ENCODE results near the gene ELL2. TPM values are rescaled to one million over a fixed set of nuclear protein-coding genes. Genes with fewer than 3 reads are reported as not detected.
A peak's percentile ranks its signal among the peaks of the same experiment; 100 is the strongest.

Gene ELL2
- total and polyA plus RNA-seq, 10 donors, result 4.3 to 109 (median 66.8) TPM

DNA sequence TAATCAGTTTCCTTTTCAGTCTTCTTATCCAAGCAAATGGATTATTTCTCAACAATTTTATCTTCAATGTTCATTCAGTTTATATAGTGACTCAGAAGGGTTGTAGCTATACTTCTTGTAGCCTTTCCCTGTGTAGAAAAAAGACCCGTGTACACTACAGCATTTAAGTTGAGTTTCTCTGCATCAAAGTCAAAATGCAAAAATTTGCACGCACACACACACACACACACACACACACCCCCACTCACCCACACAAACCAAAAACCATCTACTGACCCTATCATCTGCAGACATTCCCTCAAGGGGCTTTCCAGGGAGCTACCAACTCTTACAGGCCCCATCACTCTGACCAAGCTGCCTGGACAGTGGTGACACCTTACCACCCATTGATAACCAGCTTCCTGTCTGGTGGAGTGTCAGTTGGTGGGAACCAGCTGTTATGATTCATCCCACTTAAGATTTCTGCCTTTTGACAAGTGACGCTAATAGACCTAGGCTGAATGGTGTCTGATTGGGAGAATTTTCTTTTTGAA, 12.2 kb upstream of the ELL2 start:
- Histone ChIP-seq H3K9me3 (peaks cover 0 to 18% (median 8%) of the 10 kb centered on the region in 8 donors), H3K4me1 (no peaks in the 10 kb centered on the region), H3K4me3 (no peak overlapping the region), H3K27ac (no peak overlapping the region), H3K27me3 (replicated peaks in 1 of 7) (no peaks in the 10 kb centered on the region), H3K36me3 (no peaks in the 10 kb centered on the region)
- DNase-seq, result no peak
- 55 to 74% (median 67%) methylated on average over 3 of the region's 3 CpGs for WGBS, 5 donors
- TF ChIP-seq, protein P1, sequence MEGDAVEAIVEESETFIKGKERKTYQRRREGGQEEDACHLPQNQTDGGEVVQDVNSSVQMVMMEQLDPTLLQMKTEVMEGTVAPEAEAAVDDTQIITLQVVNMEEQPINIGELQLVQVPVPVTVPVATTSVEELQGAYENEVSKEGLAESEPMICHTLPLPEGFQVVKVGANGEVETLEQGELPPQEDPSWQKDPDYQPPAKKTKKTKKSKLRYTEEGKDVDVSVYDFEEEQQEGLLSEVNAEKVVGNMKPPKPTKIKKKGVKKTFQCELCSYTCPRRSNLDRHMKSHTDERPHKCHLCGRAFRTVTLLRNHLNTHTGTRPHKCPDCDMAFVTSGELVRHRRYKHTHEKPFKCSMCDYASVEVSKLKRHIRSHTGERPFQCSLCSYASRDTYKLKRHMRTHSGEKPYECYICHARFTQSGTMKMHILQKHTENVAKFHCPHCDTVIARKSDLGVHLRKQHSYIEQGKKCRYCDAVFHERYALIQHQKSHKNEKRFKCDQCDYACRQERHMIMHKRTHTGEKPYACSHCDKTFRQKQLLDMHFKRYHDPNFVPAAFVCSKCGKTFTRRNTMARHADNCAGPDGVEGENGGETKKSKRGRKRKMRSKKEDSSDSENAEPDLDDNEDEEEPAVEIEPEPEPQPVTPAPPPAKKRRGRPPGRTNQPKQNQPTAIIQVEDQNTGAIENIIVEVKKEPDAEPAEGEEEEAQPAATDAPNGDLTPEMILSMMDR (IDR thresholded peaks at IDR 0.05 in 8 of 11, conservative IDR thresholded peaks at IDR 0.05 in 3 of 11), result no peak
- TF ChIP-seq POLR2A (IDR thresholded peaks at IDR 0.05) (no peak), POLR2AphosphoS5 (IDR thresholded peaks at IDR 0.05) (no peak)
- intact Hi-C loops (cut with DNase I; ENCODE audit: low total_unique reads), result no loop called here

DNA sequence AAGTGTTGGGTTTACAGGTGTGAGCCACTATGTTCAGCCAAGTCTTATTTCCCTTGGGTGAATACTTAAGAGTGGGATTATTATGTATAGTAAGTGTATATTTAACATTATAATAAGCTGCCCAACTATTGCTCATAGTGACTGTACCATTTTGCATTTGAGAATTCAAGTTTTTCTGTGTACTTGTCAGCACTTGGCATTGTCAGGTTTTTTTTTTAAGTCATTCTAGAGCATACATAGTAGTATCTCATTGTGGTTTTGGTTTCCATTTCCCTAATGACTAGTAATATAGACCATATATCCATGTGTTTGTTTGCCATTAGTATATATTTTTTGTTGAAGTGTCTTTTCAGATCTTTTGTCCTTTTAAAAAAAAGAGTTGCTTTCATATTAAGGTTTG, 10.5 kb upstream of the ELL2 start:
- intact Hi-C loops (cut with DNase I; ENCODE audit: low total_unique reads), result no loop called here
- no peak for DNase-seq
- H3K4me3 ChIP-seq, result no peak overlapping the region
- H3K36me3 ChIP-seq, result no peaks in the 10 kb centered on the region
- H3K4me1 ChIP-seq, result no peaks in the 10 kb centered on the region
- no peak overlapping the region for H3K27ac ChIP-seq
- TF ChIP-seq, protein P1 (IDR thresholded peaks at IDR 0.05 in 8 of 11, conservative IDR thresholded peaks at IDR 0.05 in 3 of 11), result no peak
- TF ChIP-seq POLR2A (IDR thresholded peaks at IDR 0.05) (no peak), POLR2AphosphoS5 (IDR thresholded peaks at IDR 0.05) (no peak)
- H3K9me3 ChIP-seq, result peaks cover 0 to 18% (median 8%) of the 10 kb centered on the region in 8 donors
- H3K27me3 ChIP-seq (replicated peaks in 1 of 7), result no peaks in the 10 kb centered on the region

DNA sequence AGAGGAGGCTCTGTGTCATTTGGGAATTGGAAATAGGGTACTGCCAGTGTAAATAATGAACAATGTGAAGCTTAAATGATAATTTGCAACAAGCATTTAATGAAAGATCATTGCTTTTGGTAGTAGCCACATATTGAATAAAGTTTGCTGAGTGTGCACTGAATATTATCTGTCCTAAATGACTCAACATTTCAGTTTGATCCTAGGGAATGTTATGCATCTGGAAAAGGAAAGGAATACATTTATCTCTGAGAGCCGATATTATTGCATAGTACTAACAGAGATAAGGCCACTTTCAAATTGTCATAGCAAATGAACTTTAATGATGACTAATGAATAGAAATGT, 8.7 kb upstream of the ELL2 start:
- intact Hi-C loops (cut with DNase I; ENCODE audit: low total_unique reads), result no loop called here
- no peak overlapping the region for H3K4me3 ChIP-seq
- TF ChIP-seq, protein P1 (IDR thresholded peaks at IDR 0.05 in 8 of 11, conservative IDR thresholded peaks at IDR 0.05 in 3 of 11), result no peak
- TF ChIP-seq POLR2A (IDR thresholded peaks at IDR 0.05), result no peak
- no peak for TF ChIP-seq POLR2AphosphoS5 (IDR thresholded peaks at IDR 0.05)
- peaks cover 0 to 18% (median 8%) of the 10 kb centered on the region in 8 donors for H3K9me3 ChIP-seq
- H3K36me3 ChIP-seq, result no peaks in the 10 kb centered on the region
- 90 to 97% (median 95%) methylated on average over 1 of the region's 1 CpG for WGBS, 5 donors
- H3K4me1 ChIP-seq, result no peaks in the 10 kb centered on the region
- no peak overlapping the region for H3K27ac ChIP-seq
- H3K27me3 ChIP-seq (replicated peaks in 1 of 7), result no peaks in the 10 kb centered on the region
- DNase-seq, result no peak

DNA sequence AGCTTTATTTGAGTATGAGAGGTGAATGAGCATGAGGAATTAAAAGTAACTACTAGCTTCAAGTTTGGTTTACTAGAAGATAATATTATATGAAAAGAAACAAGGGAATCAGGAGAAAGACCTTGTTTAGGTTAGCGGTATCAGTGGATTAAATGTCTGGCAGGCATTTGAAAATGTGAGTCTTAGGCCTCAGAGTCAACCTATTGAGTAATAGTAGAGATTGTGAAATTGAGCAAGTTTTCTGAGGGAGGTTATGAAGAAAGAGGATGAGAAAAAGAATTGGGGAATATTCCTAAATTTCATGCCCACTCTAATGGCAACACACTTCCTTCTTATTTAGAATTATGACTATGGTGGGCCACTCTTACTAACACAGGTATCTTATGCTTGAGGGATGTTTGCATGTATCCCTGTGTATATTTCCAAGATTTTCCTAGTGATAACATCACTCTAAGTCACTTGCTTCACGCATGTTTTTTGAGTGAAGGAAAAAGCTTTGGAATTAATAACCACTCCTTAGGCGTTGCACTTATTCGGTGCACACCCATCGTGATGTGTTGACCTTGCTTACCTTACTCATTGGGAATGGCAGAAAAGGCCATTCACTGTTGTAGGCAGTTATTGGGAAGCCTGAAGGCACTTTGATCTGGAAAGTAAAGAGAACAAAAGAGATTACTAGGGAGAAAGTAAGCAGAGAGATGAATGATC, 8.2 kb upstream of the ELL2 start:
- intact Hi-C loops (cut with DNase I; ENCODE audit: low total_unique reads), result loop anchor here (10.0 kb wide), 1 partner anchor 365 kb away; no protein-coding TSS in a partner anchor
- no peak for DNase-seq
- Histone ChIP-seq H3K27ac (peak overlapping the region in 2 of 8 donors; percentile 12 to 33), H3K4me1 (no peaks in the 10 kb centered on the region), H3K36me3 (no peaks in the 10 kb centered on the region), H3K9me3 (peaks cover 0 to 18% (median 8%) of the 10 kb centered on the region in 8 donors), H3K27me3 (replicated peaks in 1 of 7) (no peaks in the 10 kb centered on the region), H3K4me3 (no peak overlapping the region)
- 89 to 96% (median 93%) methylated on average over 5 of the region's 5 CpGs for WGBS, 5 donors
- no peak for TF ChIP-seq POLR2AphosphoS5 (IDR thresholded peaks at IDR 0.05)
- TF ChIP-seq, protein P1 (IDR thresholded peaks at IDR 0.05 in 8 of 11, conservative IDR thresholded peaks at IDR 0.05 in 3 of 11), result no peak
- no peak for TF ChIP-seq POLR2A (IDR thresholded peaks at IDR 0.05)
